ENCODE results near the gene HRH2. TPM values are rescaled to one million over a fixed set of nuclear protein-coding genes. Genes with fewer than 3 reads are reported as not detected.

HRH2 gene
- total RNA-seq, 1 donor from 2014 or later, result 1.2 TPM

DNA sequence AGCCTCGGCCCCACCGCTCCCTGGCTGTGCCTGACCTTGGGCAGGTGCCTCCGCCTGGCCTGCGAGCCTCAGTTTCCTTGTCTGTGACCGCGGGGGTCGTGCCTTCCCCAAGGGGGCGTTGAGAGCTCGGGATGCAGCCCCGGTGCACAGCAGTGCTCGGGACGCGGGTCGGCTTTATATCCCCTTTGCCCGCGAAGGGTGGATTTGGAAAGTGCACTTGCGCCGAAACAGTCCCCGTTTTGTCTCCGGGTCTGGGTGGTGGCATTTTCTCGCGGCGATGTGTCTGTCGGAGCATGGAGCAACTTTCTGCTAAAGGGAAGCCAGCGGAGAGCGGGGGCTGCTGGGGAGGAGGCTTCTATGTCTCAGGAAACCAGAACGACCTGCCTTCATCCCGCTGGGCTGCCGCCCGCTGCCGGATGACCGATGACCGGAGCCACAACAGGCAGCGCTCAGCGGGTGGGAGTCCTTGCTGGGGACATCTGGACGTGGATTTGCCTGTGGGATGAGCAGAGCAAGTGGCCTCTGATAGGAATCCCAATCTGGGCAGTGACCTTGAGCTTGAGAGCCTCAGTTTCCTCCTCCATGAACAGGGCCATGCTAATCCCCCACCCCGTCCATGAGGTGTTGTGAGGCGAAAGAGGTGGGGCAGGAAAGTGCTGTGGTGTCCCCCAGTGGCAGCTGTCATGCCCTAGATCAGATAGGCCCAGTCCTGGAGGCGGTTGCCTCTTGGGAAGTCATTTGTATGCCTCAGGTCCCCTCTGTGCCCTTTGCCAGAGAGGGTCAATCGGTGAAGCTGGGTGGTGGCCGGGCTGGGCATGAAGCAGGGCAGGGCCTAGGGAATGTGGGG, 651 bp downstream of the HRH2 start:
- no peak for TF ChIP-seq CTCF (IDR thresholded peaks at IDR 0.05; ENCODE audit: unreplicated experiment)
- peak; percentile 12 for DNase-seq (ENCODE audit: low spot score, unreplicated experiment)
- Mint-ChIP-seq H3K27me3 (peaks cover 51% of the 10 kb centered on the region), H3K4me3 (ENCODE audit: low read depth) (peak overlapping the region; percentile 70), H3K27ac (no peak overlapping the region), H3K36me3 (ENCODE audit: insufficient read depth) (no peaks in the 10 kb centered on the region), H3K4me1 (ENCODE audit: low read depth) (peaks cover 9% of the 10 kb centered on the region), H3K9me3 (ENCODE audit: low read depth) (no peaks in the 10 kb centered on the region)

GRCh38 chr5:175659546-175660253, 1.8 kb downstream of the HRH2 start:
- Mint-ChIP-seq H3K27me3 (peaks cover 45% of the 10 kb centered on the region), H3K9me3 (ENCODE audit: low read depth) (no peaks in the 10 kb centered on the region), H3K4me1 (ENCODE audit: low read depth) (peaks cover 9% of the 10 kb centered on the region), H3K36me3 (ENCODE audit: insufficient read depth) (no peaks in the 10 kb centered on the region), H3K27ac (no peak overlapping the region), H3K4me3 (ENCODE audit: low read depth) (no peak overlapping the region)
- DNase-seq (ENCODE audit: low spot score, unreplicated experiment), result no peak
- TF ChIP-seq CTCF (IDR thresholded peaks at IDR 0.05; ENCODE audit: unreplicated experiment), result no peak

DNA sequence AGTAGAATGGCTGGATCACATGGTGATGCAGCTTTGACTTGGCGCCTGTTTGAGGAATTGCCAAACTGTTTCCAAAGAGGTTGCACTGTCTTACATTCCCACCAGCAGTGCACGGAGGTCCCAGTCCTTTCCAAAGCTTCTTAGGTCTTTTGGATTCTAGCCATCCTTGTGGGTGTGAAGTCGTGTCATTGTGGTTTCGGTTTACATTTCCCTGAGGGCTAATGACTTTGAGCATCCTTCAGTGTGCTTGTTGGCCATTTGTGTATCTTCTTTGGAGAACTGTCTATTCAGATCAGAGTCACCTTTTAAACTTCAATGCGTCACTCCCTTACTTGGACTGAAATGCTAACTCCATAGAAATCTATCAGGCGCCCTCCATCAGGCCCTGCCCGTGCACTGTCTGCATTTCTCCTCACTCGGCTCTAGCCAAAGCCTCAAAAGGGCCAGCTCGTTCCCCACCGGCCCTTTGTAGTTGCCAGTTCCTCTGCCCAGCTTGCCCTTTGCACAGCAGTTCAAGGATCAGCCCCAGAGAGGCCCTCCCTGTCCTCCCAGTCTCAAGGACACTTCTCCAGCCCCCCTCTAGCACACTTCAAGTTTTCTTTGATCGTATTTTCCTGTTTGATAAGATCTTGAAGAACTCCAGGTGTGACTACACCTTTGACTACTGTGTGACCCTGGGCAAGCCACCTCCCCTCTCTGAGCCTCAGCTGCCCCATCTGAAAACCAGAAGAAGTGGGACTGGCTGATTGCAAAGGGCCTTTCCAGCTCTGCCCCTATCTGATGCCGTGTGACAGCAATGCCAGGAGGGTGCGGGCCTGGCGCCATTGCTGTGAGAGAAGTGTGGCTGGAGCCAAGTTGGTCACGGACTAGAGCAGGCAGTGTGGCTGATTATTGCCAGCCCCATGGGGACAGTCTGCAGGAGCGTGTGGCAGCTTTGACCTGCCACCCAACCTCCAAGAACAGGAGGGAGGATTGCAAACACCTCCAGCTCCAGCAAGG, 5.6 kb downstream of the HRH2 start:
- no peak for TF ChIP-seq CTCF (IDR thresholded peaks at IDR 0.05; ENCODE audit: unreplicated experiment)
- no peak overlapping the region for H3K4me3 Mint-ChIP-seq (ENCODE audit: low read depth)
- peaks cover 30% of the 10 kb centered on the region for H3K27me3 Mint-ChIP-seq
- no peak overlapping the region for H3K27ac Mint-ChIP-seq
- DNase-seq (ENCODE audit: low spot score, unreplicated experiment), result no peak
- H3K9me3 Mint-ChIP-seq (ENCODE audit: low read depth), result no peaks in the 10 kb centered on the region
- no peaks in the 10 kb centered on the region for H3K36me3 Mint-ChIP-seq (ENCODE audit: insufficient read depth)
- peaks cover 4% of the 10 kb centered on the region for H3K4me1 Mint-ChIP-seq (ENCODE audit: low read depth)

GRCh38 chr5:175664723-175665122, 6.9 kb downstream of the HRH2 start:
- H3K27me3 Mint-ChIP-seq, result peaks cover 18% of the 10 kb centered on the region
- peaks cover 2% of the 10 kb centered on the region for H3K4me1 Mint-ChIP-seq (ENCODE audit: low read depth)
- H3K4me3 Mint-ChIP-seq (ENCODE audit: low read depth), result no peak overlapping the region
- H3K27ac Mint-ChIP-seq, result no peak overlapping the region
- no peak for TF ChIP-seq CTCF (IDR thresholded peaks at IDR 0.05; ENCODE audit: unreplicated experiment)
- no peaks in the 10 kb centered on the region for H3K9me3 Mint-ChIP-seq (ENCODE audit: low read depth)
- DNase-seq (ENCODE audit: low spot score, unreplicated experiment), result no peak
- H3K36me3 Mint-ChIP-seq (ENCODE audit: insufficient read depth), result no peaks in the 10 kb centered on the region

DNA sequence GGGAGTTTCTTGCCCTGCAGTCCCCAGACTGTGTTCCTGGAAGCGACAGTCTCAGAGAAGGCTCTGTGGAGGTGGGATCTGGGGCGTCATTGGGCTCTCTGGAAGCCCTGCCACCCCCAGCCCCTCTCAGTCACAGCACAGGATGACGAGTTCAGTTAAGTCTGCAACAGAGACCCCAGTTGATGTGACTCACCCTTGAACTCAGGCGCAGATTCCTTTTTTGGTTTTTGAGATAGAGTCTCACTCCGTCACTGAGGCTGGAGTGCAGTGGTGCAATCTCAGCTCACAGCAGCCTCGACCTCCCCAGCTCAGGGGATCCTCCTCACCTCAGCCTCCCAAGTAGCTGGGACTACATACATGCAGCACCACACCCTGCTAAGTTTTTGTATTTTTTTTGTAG, 8.3 kb downstream of the HRH2 start:
- TF ChIP-seq CTCF (IDR thresholded peaks at IDR 0.05; ENCODE audit: unreplicated experiment), result no peak
- Mint-ChIP-seq H3K27ac (no peak overlapping the region), H3K9me3 (ENCODE audit: low read depth) (no peaks in the 10 kb centered on the region), H3K4me1 (ENCODE audit: low read depth) (peaks cover 3% of the 10 kb centered on the region), H3K36me3 (ENCODE audit: insufficient read depth) (no peaks in the 10 kb centered on the region), H3K27me3 (peaks cover 13% of the 10 kb centered on the region), H3K4me3 (ENCODE audit: low read depth) (no peak overlapping the region)
- no peak for DNase-seq (ENCODE audit: low spot score, unreplicated experiment)

Measured in progenitor cell of endocrine pancreas (in vitro differentiated cells).